Peyer's patch (tissue), 4 donors: ENCODE data around the gene DHRSX. TPM values are rescaled to one million over a fixed set of nuclear protein-coding genes. Genes with fewer than 3 reads are reported as not detected.
"Not testable (repeated sequence)": the region's sequence is repeated elsewhere in the genome, so short reads cannot be mapped to it uniquely, and the experiment has no call there.

ENCODE experiments used
- DNase-seq, 3 donors: peaks; one replicate each; pipeline ENCODE4 v3.0.0-alpha.2; 2017 to 2019
- H3K27ac ChIP-seq, 4 donors: fragments of 200-600 bp; sonication (generic); one replicate each; pipeline ENCODE4 v1.5.1; 2016 to 2019
- H3K27me3 ChIP-seq, 2 donors: fragments of 200-600 bp; sonication (generic); one replicate each; pipeline ENCODE4 v1.5.1; 2019
- H3K36me3 ChIP-seq, 3 donors: fragments of 200-600 bp; sonication (generic); one replicate each; pipeline ENCODE4 v1.5.1; 2016 to 2019
- H3K4me1 ChIP-seq, 4 donors: fragments of 200-600 bp; sonication (generic); one replicate each; pipeline ENCODE4 v1.5.1; 2016 to 2019
- H3K4me3 ChIP-seq, 4 donors: fragments of 200-600 bp; sonication (generic); 1 replicate in 3 of 4; 2 replicates in 1 of 4; pipeline ENCODE4 v1.5.1; 2016 to 2019; ENCODE audit warnings: mild to moderate bottlenecking in 1 of 4
- H3K9me3 ChIP-seq, 4 donors: fragments of 200-600 bp; sonication (generic); one replicate each; pipeline ENCODE4 v1.5.1; 2016 to 2019; ENCODE audit warnings: mild to moderate bottlenecking in 1 of 4
- POLR2A ChIP-seq, 2 donors: fragments of 450-650 bp; IDR thresholded peaks; one replicate each; pipeline ENCODE4 v1.5.1; 2017; ENCODE audit warnings: antibody characterized with exemption in 2 of 2, mild to moderate bottlenecking in 2 of 2, moderate library complexity in 2 of 2
- total RNA-seq, 4 donors: library from RNA; depleted of rRNA; stranded (reverse); fragments of >200 nt; gene quantifications; one replicate each; pipeline ENCODE4 v1.1.0, GENCODE V29; 2016
- TF ChIP-seq, protein P1 (sequence below), 6 experiments: fragments of 450-650 bp in 4 of 6; fragments of 200-600 bp in 2 of 6; sonication (generic) in 1 of 6; IDR thresholded peaks; one replicate each; pipeline ENCODE4 v1.5.1; 2017 to 2019; ENCODE audit warnings: antibody characterized with exemption in 6 of 6, mild to moderate bottlenecking in 3 of 6, moderate library complexity in 1 of 6

Gene DHRSX
- total RNA-seq, 4 donors from 2014 or later, result 21.5 to 55.4 (median 40.4) TPM

DNA sequence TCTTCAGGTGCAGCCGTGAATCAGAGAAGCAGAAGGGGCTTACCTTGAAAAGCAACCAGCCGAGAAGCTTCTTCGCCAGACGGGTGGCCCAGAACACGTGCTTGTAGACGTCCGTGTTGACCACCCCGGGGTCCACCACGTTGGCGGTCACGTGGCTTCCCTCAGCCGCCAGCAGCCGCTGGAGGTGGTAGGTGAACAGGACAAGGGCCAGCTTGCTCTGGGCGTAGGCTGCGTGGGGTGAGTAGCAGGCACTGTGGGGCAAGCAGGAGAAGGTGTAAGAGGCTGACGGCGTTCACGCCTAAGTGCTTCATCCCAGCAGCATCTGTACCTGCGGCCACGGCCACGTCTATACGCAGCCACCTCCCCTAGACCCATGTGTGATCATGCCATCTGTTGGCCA is 257.8 kb downstream of the DHRSX start:
- Histone ChIP-seq H3K9me3 (no peaks in the 10 kb centered on the region), H3K4me3 (no peak overlapping the region), H3K4me1 (no peaks in the 10 kb centered on the region), H3K36me3 (peaks cover 0 to 23% (median 0%) of the 10 kb centered on the region in 3 donors), H3K27me3 (no peaks in the 10 kb centered on the region), H3K27ac (no peak overlapping the region)
- no peak for TF ChIP-seq POLR2A (IDR thresholded peaks at IDR 0.05)
- TF ChIP-seq, protein P1, sequence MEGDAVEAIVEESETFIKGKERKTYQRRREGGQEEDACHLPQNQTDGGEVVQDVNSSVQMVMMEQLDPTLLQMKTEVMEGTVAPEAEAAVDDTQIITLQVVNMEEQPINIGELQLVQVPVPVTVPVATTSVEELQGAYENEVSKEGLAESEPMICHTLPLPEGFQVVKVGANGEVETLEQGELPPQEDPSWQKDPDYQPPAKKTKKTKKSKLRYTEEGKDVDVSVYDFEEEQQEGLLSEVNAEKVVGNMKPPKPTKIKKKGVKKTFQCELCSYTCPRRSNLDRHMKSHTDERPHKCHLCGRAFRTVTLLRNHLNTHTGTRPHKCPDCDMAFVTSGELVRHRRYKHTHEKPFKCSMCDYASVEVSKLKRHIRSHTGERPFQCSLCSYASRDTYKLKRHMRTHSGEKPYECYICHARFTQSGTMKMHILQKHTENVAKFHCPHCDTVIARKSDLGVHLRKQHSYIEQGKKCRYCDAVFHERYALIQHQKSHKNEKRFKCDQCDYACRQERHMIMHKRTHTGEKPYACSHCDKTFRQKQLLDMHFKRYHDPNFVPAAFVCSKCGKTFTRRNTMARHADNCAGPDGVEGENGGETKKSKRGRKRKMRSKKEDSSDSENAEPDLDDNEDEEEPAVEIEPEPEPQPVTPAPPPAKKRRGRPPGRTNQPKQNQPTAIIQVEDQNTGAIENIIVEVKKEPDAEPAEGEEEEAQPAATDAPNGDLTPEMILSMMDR (IDR thresholded peaks at IDR 0.05), result no peak
- no peak for DNase-seq

DNA sequence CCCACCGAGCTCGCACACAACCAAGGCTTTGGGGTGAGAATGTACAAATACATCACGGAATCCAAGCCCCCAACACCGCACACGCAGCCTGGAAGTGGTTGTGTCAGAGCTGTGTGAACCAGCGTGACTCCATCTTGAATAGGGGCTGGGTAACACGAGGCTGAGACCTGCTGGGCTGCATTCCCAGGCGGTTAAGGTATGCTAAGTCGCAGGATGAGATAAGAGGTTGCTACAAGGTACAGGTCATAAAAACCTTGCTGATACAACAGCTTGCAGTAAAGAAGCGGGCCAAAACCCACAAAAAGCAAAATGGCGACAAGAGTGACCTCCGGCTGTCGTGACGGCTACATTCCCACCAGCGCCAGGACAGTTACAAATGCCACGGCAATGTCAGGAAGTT is 258.4 kb downstream of the DHRSX start:
- TF ChIP-seq POLR2A (IDR thresholded peaks at IDR 0.05), result no peak
- TF ChIP-seq, protein P1 (IDR thresholded peaks at IDR 0.05), result no peak
- Histone ChIP-seq H3K9me3 (no peaks in the 10 kb centered on the region), H3K27ac (no peak overlapping the region), H3K4me1 (no peaks in the 10 kb centered on the region), H3K27me3 (no peaks in the 10 kb centered on the region), H3K4me3 (no peak overlapping the region), H3K36me3 (peaks cover 0 to 23% (median 0%) of the 10 kb centered on the region in 3 donors)
- DNase-seq, result peak in 1 of 3 donors; percentile 15

DNA sequence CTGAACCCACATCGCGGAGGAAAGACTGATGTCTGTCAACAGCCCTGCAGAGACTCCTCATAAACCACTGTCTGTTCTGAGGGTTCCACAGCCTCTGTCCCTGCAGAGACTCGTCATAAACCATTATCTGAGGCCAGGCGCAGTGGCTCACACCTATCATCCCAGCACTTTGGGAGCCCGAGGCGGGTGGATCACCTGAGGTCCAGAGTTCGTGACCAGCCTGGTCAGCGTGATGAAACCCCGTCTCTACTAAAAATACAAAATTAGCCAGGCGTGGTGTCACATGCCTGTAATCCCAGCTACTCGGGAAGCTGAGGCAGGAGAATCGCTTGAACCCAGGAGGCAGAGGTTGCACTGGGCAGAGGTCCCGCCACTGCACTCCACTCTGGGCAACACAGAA is 259.3 kb downstream of the DHRSX start:
- H3K27me3 ChIP-seq, H3K27ac ChIP-seq, H3K4me3 ChIP-seq, H3K4me1 ChIP-seq, H3K9me3 ChIP-seq: not testable (repeated sequence)
- peak in 1 of 3 donors; percentile 20 for DNase-seq
- H3K36me3 ChIP-seq, result peaks cover 0 to 23% (median 0%) of the 10 kb centered on the region in 3 donors

DNA sequence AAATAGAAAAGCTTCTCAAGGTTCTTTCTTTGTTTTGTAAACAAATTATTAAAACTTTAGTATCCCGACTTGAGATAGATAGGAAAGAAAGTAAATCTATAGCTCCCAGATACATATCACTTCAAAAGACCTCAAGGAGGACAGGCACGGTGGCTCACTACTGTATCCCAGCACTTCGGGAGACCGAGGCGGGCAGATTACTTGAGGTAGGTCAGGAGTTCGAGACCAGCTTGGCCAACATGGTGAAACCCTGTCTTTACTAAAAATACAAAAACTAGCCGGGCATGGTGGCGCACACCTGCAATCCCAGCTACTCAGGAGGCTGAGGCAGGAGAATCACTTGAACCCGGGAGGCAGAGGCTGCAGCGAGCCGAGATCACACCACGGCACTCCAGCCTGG is 260.0 kb downstream of the DHRSX start:
- H3K9me3 ChIP-seq, H3K4me1 ChIP-seq, H3K27ac ChIP-seq, H3K27me3 ChIP-seq, H3K4me3 ChIP-seq: not testable (repeated sequence)
- peaks cover 0 to 23% (median 0%) of the 10 kb centered on the region in 3 donors for H3K36me3 ChIP-seq
- peak in 1 of 3 donors; percentile 1 for DNase-seq

DNA sequence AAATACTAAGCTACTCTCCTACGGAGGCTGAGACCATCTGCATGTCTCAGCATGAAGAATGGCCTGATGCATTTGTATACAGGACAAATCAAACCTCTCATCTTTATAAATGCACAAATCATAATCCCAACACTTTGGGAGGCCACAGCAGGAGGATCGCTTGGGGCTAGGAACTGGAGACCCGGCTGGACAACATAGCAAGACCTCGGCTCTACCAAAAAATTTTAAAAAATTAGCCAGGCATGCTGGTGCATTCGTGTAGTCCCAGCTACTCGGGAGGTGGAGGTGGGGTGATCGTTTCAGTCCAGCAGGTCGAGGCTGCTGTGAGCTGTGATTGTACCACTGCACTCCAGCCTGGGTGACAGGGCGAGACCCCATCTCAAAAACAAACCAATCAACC is 262.8 kb downstream of the DHRSX start:
- no peak overlapping the region for H3K4me3 ChIP-seq
- TF ChIP-seq, protein P1 (IDR thresholded peaks at IDR 0.05), result no peak
- no peak for TF ChIP-seq POLR2A (IDR thresholded peaks at IDR 0.05)
- H3K4me1 ChIP-seq, result no peaks in the 10 kb centered on the region
- no peaks in the 10 kb centered on the region for H3K27me3 ChIP-seq
- H3K27ac ChIP-seq, result no peak overlapping the region
- no peaks in the 10 kb centered on the region for H3K9me3 ChIP-seq
- no peak for DNase-seq
- H3K36me3 ChIP-seq, result peaks cover 0 to 22% (median 0%) of the 10 kb centered on the region in 3 donors

DNA sequence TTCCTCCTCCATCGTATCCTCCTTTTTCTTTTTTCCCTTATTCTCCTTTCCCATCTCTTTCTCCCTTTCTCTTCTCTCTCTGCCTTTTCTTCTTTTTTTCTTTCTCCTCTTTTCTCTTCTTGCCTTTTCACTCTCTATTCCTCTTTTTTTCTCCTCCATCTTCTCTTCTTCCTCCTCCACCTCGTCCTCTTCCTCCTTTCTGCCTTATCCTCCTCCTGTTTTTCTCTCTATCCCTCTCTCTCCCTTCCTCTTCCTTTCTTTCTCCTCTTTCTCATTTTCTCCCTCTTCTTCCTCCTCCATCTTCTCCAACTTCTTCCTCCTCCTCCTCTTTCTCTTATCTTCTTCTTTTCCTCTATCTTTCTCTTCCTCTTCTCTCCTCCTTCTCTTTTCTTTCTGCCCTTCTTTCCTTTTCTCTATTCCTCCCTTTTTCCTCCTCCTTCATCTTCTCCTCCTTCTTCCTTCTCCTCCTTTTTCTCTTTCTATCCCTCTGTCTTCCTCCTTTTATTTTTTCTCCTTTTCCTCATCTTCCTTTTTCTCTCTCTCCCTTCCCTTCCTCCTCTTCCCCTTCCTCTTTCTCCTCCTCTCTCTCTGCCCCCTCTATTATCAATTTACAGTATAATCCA is 269.1 kb downstream of the DHRSX start:
- H3K4me1 ChIP-seq, result no peaks in the 10 kb centered on the region
- no peak for TF ChIP-seq POLR2A (IDR thresholded peaks at IDR 0.05)
- TF ChIP-seq, protein P1 (IDR thresholded peaks at IDR 0.05), result no peak

GRCh38 chrX:2230457-2230856 is 270.3 kb downstream of the DHRSX start:
- Histone ChIP-seq H3K4me1 (no peaks in the 10 kb centered on the region), H3K4me3 (no peak overlapping the region), H3K27ac (no peak overlapping the region), H3K27me3 (no peaks in the 10 kb centered on the region), H3K9me3 (no peaks in the 10 kb centered on the region), H3K36me3 (peaks cover 0 to 11% (median 0%) of the 10 kb centered on the region in 3 donors)
- TF ChIP-seq POLR2A (IDR thresholded peaks at IDR 0.05), result no peak
- TF ChIP-seq, protein P1 (IDR thresholded peaks at IDR 0.05), result no peak
- DNase-seq, result no peak

More for the DNA sequence above, 269.1 kb downstream of the DHRSX start:
- Histone ChIP-seq H3K27me3 (no peaks in the 10 kb centered on the region), H3K9me3 (no peaks in the 10 kb centered on the region), H3K4me3 (no peak overlapping the region), H3K27ac (no peak overlapping the region), H3K36me3 (peaks cover 0 to 11% (median 0%) of the 10 kb centered on the region in 3 donors)
- no peak for DNase-seq
